ELR (cell line): ENCODE measurements around the gene ZBBX.
"Not testable (repeated sequence)": the region's sequence is repeated elsewhere in the genome, so short reads cannot be mapped to it uniquely, and the experiment has no call there.

Source experiments
- DNase-seq: peaks from one replicate; pipeline ENCODE4 v3.0.0-alpha.2; 2015; ENCODE audit warnings: low read depth

ZBBX gene

GRCh38 chr3:167380004-167380689 is at the start of gene ZBBX:
TSS of gene ZBBX (minus strand) at chr3:167380297. CDS start at chr3:167372901, 7,396 bp downstream.
- DNase-seq = peak; percentile 85

- DNase-seq = not testable (repeated sequence)
Observed at GRCh38 chr3:167426962-167427361, 46.9 kb upstream of the ZBBX start.

GRCh38 chr3:167422396-167422795 is 42.3 kb upstream of the ZBBX start:
- DNase-seq = not testable (repeated sequence)

DNA sequence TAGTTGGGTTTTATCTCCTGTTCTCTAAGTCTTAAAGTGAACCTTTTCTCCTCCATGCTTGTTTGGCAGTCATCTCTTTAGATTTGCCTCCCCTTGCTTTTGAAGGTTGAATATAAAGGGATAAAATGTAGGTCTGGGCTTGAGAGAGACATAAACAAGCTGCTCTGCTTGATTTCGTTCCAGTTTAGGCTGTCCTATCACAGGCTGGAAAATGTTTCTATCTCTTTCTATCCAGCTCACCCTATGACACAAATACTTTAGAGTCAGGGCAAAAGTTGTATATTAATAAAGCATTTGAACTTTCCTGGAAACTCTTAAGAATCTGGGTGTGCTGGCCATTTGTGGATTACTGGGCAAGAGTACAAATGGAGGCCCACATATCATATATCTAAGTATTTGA is 29.5 kb upstream of the ZBBX start:
- DNase-seq = no peak

DNA sequence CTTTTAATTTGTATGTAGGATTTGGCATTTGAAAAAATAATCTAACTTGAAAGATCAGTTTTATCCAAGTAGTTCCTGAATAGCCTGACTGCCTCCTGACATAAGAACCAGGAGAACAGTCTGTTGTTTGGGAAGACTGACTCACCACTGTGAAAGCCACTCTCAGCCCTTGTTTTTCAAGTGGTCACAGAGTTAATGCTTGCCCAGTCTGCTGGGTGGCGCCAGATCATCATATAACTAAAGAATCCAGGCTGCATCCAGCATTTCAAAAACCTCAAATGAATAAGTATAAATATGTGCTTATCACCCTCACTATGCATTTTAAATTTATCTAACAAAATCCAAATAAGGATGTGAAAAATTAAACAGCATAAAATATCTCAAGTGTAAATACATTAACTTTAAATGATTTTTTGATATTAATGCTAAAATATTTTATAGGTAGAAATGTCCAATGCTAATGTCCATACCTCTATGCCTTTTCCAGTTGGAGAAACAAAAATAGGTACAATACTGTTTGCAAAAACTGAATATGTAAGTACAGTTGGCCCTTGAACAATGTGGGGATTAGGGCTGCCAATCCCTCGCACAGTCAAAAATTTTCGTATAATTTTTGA is 26.9 kb upstream of the ZBBX start:
- DNase-seq = peak; percentile 74

DNA sequence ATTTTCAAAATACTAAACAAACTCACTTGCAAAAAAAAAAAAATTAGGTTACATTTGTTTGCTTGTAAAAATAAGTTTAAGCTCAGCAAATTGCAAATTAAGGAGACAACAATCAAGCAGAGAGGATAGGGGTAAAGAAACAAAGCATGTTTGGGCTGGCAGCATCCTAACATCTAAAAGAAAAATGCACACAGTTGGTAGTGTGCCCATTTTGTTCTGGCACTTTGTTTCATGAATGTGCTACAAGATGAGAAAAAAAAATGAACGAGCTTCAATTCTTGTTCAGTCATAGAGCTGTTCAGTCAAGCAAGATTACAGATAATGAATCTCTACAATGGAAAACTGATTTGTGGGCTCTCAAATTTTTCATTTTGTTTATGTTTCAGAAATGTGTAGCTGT is 17.7 kb upstream of the ZBBX start:
- no peak for DNase-seq

- no peak for DNase-seq
Observed at GRCh38 chr3:167396075-167396474, 16.0 kb upstream of the ZBBX start.

GRCh38 chr3:167394003-167394402 is 13.9 kb upstream of the ZBBX start:
- peak; percentile 31 for DNase-seq

DNA sequence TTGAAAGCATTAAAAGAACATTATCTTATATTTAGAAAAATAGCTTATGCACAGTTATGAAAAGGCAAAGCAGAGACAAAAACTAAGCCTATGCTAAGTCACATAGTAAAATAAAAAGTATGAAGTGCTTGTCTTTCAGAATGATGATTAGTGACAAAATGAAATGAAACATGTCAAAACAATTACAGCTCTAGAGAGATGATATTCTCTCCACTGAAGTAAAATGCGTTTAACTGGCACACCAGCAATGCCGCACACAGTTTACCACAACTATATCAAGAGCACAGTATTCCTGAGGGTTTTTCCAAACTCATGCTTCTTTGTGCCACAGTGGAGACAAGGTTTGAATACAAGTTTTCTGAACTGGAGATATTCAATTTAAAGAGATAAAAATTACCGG is 2.1 kb upstream of the ZBBX start:
- no peak for DNase-seq

DNA sequence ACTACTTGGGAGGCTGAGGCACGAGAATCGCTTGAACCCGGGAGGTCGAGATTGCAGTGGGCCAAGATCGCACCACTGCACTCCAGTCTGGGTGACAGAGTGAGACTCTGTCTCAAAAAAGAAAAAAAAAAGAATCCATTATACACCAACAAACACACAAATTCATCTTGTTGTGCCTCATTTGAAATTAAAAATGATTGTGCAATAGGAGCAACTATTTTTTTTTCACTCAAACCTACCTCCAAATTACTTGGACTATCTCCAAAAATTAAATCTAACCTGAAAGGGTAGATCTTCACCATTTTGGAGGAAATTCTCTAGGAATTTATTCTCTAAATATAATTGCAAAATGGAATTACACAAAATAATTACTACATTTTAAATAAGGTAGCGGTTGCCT is 4.6 kb downstream of the ZBBX start:
- no peak for DNase-seq

- DNase-seq = no peak
Observed at GRCh38 chr3:167372138-167372537, 8.0 kb downstream of the ZBBX start.

- DNase-seq = no peak
Observed at GRCh38 chr3:167361948-167362347, 18.1 kb downstream of the ZBBX start.

DNA sequence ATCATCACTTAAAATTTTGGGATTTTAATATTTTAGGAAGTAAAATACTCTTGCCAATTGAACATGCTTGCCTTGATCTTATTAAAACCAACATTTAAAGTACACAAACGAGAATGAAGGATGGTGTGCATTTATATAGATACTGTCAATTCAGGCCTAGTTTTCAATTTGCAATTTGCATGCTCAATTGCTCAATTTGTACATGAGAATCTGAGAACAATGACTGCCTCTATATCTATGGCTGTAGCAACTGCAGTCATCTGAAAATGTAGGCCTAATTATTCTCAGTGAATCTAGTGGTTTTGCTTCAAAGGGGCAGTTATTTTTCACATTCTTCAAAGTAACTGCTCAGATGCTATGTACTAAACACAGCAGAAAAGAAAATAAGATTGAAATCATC is 18.8 kb downstream of the ZBBX start:
- DNase-seq = no peak

DNA sequence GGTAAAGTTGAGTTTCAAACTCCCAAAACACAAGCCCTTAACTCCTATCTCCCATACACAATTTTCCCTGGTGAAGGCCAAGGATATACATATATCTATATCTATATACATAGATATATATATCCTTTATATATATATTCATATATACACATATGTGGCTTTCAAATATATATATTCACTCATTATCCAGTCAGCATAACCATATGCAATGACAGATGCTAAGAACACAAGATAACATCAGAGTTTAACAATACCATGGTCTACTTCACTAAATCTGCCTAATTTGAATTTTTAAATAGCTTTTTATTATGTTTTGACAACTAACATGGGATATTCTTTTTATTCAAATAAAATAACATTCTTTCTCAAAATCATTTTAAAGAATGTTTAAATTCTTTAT is 24.7 kb downstream of the ZBBX start:
- no peak for DNase-seq

GRCh38 chr3:167354751-167355150 is 25.3 kb downstream of the ZBBX start:
- DNase-seq = no peak

DNA sequence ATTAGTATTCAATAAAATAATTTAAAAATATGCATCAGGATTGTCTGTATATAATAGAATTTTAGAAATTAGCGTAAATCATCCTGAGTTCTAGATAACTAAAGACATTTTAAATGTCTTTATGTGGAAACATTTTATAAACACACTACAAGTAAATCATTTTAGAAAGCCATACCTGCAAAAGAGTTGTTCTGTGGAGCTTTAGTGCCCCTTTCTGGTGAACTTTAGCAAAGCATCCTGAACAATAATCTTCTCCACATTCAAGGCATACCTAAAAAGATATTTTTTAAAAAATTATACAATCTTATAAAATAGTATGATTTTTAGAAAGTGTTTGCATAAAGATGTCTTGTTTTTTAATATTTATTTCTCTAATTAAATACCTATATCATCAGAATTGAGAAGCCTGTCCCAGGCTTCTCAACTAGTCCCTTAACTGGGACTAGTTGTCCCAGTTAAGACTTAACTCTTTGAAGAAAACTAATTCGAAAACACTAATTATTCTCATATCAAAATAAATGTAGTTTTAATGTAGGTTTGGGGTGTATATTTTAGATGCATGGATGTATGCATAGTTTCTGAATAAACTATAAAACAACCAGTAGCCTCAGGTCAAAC is 29.7 kb downstream of the ZBBX start:
- DNase-seq = peak; percentile 57

- no peak for DNase-seq
Observed at GRCh38 chr3:167346171-167346570, 33.9 kb downstream of the ZBBX start.

DNA sequence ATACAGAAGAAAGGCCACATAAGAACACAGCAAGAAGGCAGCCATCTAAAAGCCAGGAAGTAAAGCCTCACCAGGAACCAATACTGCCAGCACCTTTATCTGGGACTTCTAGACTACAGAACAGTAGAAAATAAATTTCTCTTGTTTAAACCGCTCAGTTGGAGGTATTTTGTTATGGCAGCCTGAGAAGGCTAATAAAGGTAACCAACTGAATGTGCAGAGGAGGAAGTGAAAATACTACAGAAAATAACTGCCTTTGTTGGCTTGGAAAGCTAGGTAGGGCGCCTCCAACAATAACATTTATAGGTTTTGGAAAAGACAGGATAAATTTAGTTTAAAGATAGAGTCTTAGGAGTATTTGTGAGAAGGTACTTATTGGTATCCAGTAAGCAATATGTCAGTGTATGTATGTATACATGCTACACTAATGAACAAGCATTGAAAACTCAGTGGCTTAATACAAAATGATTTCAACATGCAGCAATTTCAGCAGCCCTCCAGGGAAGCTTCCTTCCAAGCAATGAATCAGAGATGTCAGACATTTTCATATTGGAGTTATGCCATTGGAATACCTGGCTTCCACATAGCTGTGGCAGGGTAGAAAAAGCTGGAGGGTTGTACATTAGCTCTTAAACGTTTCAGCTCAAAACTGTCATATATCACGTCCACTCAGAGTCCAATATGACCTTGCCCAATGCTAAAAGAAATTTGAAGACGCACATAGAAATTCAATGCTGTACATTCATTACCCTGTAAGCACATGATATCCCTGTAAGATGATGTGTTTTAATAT is 48.9 kb downstream of the ZBBX start:
- no peak for DNase-seq

DNA sequence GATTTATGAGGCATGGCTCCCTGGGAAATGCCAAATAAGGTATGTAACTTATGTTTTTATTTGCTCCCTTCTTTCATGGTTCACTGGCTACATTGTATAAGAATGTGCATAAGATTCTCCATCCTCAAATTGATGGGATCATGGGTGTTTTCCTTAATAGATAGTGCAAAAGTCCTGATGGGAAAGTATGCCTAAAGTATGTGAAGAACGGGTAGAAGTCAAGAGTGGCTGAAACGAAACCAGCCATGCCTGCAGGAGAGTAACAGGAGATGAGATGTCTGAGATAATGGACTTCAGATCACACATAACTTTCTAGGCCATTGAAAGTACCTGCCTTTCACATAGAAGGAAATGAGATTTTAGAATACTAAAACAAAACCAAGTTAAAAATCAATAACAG is 56.5 kb downstream of the ZBBX start:
- no peak for DNase-seq

DNA sequence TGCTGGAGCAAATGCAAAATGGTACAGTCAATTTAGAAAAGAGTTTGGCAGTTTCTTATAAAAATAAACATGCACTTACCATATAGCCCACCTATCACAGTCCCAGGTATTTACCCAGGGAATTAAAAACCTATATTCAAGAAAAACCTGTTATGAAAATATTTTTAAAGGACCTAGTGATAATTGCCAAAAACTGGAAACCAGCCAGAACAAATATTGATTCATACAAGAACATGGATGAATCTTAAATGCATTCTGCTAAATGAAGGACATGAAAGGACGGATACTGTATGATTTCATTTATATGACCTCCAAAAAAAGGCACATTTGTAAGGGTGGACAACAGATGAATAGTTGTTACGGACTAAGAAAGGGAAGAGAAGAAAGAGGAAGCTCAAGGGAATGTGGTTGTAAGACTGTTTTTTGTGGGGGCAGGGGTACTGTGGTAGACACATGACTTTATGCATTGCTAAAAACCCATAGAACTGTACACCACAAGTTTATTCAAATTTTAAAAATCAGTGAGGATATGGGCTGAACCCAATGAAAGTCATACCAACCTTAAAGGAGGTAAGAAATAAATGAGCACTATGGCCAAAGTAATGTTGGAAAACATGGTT is 61.0 kb downstream of the ZBBX start:
- no peak for DNase-seq

DNA sequence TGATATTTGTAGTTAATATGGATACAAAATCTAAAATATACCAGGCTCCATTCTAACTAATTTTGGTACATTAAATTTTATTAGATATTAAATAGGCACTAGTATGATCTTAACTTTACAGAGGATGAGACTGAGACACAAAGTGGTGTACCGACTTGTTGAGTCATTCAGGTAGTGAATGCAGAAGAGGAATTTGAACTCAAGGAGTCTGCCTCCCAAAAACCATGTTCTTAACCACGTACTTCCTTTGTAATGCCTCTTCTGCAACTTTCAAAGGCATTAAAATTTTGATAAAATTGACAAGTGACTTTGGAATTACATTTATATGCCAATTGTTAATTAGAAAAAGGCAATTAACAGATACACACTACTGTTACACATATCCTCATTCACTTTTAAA is 61.8 kb downstream of the ZBBX start:
- DNase-seq = no peak

- no peak for DNase-seq
Observed at GRCh38 chr3:167306319-167306718, 73.8 kb downstream of the ZBBX start.
